ENCODE data around the gene GALNT10.
"Not testable (repeated sequence)": the region's sequence is repeated elsewhere in the genome, so short reads cannot be mapped to it uniquely, and the experiment has no call there.

Gene GALNT10

GRCh38 chr5:154359221-154359573 is 168.7 kb downstream of the GALNT10 start:
- no peak for DNase-seq

DNA sequence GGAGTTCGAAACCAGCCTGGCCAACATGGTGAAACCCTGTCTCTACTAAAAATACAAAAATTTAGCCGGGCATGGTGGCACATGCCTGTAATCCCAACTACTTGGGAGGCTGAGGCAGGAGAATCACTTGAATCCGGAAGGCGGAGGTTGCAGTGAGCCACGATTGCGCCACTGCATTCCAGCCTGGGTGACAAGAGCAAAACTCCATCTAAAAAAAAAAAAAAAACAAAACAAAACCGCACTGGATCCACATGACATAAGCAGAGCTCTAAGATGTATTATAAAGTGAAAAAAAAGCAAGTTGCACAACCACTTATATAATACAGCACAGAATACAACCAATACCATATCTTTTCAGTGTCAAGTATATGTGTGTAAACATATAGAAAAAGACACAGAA is 169.7 kb downstream of the GALNT10 start:
- DNase-seq: not testable (repeated sequence)

DNA sequence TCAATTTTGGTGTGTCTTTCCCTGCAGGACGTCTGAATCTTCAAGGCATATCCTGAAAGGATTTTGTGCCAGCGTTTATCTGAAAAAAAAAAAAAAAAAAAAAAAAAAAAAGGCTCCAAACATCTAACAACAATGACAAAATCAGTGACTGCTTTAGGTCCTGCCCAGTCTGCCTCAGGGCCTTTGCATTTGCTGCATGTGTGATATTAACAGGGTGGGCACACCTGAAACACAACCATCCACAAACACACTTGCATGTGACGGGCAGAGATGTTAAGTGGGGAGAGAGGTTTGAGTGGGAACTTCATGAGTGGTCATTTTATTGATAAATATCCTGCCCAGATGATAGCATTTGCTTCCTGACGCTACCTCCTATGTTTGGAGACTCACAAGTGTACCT is 172.9 kb downstream of the GALNT10 start:
- no peak for DNase-seq

DNA sequence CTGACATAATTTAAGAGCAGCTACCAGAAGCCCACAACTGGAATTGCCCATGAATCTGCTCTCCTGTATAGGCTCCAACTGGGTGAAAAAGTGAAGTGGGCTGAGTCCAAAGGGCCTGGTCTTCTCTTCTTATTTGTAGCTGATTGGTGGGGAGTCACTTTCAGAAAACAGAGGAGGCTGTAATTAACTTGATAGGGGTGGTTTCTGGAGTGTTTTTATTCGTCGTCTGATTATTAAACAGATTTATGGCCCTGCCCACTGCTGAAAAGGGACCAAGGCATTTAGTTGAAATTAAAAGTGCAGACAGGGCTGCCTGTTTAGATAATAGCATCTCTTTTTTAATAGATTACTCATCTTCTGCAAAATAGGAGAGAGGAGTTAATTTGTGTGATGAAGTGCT is 174.2 kb downstream of the GALNT10 start:
- DNase-seq: no peak

DNA sequence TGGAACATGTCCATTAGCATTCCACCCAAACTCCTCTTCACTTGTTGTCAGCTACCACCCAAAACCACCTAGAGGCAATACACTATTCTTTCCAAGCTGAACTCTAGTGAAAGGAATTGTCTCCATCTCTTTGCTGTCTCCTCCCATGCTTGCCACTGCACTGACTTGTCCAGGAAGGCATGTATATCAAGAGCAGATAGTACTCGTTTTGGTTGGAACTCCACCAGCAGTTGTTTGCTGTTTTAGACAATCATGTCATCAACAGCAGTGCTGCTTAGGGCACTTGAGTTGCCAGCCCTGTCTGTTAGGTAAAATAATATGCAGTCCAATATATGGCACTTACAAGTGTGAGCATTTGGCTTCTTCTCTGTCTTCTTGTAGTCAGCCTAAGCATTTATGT is 175.3 kb downstream of the GALNT10 start:
- no peak for DNase-seq

- no peak for DNase-seq
Measured at GRCh38 chr5:154366353-154366752, 175.8 kb downstream of the GALNT10 start.

- peak; percentile 8 for DNase-seq
Measured at GRCh38 chr5:154367101-154367500, 176.6 kb downstream of the GALNT10 start.

DNA sequence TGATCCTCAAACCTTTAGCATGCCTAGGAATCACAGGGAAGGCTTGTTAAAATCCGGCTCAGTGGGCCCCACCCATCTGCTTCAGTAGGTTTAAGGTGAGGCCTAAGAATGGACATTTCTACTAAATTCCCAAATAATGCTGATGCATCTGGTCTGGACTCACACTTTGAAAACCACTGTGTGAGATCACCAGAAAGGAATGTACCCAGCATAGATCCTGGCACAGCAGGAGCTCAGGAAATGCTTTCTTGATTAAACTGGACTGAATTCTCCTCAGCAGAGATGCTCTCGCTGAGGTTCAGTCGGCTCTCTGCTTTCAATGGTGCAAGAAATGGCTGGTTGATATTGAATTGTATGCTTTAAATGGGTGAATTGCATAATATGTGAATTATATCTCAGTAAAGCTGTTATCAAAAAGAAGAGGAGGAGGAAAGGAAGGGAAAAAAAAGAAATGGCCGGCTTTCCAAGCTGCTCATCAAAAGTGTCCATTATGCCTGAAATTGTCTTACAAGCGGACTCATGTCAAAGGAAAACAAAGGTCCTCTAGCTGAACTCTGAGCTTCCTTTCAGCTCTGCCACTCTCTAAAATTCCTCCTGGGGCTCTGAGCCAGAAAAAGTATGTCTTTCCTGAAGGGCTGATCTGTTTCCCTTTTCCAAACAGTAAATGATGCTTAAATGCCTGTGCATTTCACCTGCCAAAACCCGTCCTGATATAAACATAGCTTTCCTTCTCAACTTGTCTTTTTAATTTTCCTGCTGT is 177.7 kb downstream of the GALNT10 start:
- DNase-seq: no peak

- no peak for DNase-seq
Measured at GRCh38 chr5:154369682-154370081, 179.1 kb downstream of the GALNT10 start.

DNA sequence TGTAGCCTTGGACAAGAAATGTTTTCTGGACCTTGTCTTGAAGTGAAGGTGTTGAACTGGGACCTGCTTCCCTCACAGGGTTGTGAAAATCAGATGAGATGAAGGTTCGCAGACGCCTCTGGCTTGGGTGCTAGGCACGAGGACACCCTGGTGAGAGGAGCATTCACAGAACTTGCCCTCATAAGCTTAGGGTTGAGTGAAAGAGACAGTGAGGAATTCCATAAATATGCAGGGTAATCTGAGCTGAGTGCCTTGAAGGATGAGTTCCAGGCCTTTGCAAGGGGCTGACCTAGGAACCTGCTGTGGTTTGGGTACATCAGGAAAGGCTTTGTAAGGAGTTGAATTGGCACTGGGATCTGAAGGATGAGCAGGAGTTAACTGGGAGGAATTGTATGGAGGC is 179.6 kb downstream of the GALNT10 start:
- no peak for DNase-seq

- no peak for DNase-seq
Measured at GRCh38 chr5:154370813-154371212, 180.3 kb downstream of the GALNT10 start.

DNA sequence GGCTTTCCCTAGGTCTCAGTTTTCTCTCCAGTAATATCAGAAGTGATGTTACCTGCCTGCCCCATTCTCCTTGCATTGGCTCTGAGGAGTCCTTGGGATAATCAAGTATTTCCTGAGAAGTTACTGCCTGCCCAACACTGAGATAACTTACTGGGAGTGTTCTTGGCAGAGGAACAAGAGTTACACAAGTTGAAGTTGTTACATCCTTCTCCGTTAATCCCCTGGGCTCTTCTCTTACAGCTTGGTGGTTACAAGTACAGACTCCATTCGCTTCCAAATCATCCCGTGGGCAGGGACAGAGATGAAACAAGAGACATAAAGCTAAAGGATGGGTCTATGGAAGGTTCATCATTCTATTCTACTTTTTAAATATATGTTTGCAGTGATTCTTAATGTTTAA is 181.2 kb downstream of the GALNT10 start:
- DNase-seq: no peak

- no peak for DNase-seq
Measured at GRCh38 chr5:154372661-154373060, 182.1 kb downstream of the GALNT10 start.

- no peak for DNase-seq
Measured at GRCh38 chr5:154373326-154373725, 182.8 kb downstream of the GALNT10 start.

DNA sequence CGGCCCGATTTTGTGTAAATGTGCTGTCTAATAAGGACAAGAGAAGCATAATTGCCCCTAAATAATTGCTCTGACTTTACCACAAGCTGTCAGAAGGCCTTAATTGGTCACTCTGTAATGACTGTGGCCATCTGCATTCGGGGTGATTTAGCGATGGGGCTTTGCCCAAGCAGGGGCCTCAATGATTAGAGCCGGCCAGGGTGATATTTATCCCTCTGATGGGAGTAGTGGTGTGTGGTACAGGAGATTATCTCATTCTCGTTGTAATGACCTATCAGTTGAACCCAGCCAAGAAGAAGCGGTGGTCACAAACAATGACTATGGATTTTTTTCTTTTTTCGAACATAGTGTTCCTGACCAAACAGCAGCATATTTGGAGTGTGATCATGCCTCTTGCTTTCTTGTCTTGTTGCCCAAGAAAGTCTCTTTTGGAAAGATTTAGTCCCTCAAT is 183.2 kb downstream of the GALNT10 start:
- DNase-seq: no peak

- DNase-seq: no peak
Measured at GRCh38 chr5:154374264-154374663, 183.7 kb downstream of the GALNT10 start.

DNA sequence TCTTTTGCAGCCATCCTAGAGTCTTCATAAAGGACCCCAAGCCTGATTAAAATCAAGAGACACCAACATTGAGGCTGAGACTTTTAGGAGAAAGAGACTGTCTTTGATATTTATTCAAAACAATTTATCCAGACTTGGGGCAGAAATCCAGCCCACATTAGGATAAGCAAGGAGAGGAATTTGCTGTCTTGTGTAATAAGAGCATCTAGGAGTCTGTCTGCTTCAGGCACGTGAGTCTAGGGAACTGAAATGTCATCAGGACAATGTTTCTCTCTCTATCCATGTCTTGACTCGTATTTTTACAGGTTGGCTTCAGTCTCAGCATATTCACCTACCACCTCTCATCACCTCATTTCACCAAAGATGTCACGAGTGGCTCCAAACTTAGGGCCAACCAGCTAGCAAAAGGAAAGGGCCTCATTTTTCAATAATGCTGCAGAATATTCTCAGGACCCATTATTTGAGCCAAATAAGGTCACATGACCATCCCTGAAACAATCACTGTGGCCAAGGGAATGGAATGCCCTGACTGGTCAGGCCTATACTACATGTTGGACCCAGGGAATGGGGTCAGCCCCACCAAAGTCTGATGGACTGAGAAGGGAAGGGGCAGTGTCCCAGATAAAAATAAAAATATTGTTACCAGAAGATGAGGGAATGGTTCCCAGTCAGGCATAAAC is 184.9 kb downstream of the GALNT10 start:
- DNase-seq: no peak

GRCh38 chr5:154376481-154376880 is 185.9 kb downstream of the GALNT10 start:
- no peak for DNase-seq

DNA sequence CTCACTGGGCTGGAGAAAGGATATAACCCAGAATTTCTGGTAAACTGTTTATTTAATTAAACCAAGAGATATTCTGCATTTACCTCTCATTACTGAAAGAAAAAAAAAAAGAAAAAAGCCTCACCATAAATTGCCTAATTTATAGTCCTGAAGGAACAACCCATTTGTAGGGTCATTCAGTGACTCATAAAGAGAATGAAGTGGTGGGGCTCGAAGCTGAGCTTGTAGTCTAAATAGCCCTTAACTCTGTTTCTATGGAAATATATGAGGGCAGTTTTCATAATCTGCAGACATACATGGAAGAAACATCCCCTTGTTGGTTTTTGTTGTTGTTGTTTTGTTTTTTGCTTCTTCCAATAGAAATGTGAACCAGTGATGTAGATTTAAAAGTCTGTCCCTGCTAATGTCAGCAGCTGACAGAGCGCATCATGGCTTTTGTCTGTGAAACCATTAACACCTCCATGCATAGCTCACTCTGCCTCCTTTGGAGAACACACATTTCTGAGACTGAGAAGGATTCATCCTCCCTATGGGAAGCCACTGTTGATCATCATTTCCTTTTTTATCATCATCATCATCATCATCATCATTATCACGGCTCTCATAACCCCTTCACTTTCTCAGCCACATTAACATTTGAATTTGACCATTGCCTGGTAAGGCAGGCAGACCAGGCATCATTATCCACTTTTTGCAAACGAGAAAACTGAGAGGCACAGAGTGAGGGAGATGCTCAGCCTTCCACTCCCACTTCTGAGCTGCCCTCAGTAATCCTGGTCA is 187.4 kb downstream of the GALNT10 start:
- DNase-seq: no peak

DNA sequence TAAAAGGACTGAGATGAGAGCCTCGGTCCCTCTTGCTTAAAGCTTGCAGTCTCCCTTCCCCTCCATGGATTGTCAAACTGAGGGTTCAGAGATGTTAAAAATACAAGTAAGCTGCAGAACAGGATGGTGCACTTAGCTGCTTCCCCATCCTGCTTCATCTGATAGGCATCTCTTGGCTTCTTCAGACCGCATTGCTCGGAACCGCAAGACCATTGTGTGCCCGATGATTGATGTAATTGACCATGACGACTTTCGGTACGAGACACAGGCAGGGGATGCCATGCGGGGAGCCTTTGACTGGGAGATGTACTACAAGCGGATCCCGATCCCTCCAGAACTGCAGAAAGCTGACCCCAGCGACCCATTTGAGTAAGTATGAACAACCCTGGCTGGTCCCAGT is 189.7 kb downstream of the GALNT10 start:
- no peak for DNase-seq

DNA sequence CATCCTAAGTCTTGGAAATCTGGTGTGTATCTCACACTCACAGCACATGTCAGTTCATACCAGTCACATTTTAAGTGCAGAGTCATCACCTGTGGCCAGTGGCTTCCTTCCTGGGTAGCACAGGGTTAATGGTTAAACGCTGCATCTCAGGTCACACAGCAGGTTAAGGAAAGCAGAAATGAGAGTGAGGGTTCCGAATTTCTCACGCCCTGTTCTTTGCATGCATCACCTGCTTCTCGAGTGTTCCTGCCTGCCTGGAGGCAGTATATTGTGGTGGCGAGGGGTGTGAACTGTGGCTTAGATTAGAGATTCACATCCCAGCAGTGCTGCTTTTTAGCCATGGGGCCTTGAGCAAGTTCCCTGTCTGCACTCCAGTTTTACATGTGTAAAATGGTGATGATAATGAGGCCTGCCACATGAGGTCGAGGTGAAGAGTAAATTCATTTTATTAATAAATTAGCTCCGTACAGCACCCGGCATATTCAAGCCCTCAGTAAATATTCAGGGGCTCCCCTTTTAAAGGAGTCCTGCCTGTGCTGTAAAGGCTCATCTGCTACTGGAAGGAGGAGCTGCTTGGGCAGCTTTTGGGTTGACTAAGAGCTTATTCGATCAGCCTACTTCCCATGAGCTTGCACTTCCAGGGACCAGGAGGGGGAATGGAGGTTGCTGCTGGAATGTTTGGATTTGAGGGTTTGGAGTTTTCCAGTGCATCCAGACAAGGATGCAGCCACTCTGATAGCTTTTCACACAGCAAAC is 194.1 kb downstream of the GALNT10 start:
- DNase-seq: peak; percentile 50

GRCh38 chr5:154385236-154385512 is 194.6 kb downstream of the GALNT10 start:
- DNase-seq: no peak

- no peak for DNase-seq
Measured at GRCh38 chr5:154386952-154387629, 196.6 kb downstream of the GALNT10 start.
